Measurements from ENCODE around the gene QRICH1.

The QRICH1 gene

DNA sequence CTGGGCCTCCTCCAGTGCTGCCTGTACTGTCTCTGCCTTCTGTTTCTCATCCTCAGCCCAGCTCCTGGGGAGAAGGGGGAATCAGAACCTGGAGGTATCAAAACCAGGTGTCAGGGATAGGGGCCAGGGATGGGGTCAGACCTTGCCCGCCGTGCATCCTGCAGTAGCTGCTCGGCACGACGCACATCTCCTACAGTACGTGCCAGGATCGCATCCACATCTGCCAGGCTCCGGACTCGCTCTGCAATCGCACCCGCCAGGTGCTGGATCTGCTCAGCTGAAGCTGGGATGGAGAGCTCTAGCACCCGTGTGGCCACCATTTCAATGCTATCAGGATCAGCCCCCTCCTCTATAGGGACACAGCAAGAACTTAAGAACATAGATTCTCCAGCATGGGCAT is 28.2 kb upstream of the QRICH1 start:
- TF ChIP-seq, protein P1, sequence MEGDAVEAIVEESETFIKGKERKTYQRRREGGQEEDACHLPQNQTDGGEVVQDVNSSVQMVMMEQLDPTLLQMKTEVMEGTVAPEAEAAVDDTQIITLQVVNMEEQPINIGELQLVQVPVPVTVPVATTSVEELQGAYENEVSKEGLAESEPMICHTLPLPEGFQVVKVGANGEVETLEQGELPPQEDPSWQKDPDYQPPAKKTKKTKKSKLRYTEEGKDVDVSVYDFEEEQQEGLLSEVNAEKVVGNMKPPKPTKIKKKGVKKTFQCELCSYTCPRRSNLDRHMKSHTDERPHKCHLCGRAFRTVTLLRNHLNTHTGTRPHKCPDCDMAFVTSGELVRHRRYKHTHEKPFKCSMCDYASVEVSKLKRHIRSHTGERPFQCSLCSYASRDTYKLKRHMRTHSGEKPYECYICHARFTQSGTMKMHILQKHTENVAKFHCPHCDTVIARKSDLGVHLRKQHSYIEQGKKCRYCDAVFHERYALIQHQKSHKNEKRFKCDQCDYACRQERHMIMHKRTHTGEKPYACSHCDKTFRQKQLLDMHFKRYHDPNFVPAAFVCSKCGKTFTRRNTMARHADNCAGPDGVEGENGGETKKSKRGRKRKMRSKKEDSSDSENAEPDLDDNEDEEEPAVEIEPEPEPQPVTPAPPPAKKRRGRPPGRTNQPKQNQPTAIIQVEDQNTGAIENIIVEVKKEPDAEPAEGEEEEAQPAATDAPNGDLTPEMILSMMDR (IDR thresholded peaks at IDR 0.05; ENCODE audit: insufficient read depth, low read length, poor library complexity, severe bottlenecking): no peak
- no peak for DNase-seq (ENCODE audit: extremely low read depth, insufficient read length)
- no peak overlapping the region for H3K4me3 ChIP-seq (replicated peaks; ENCODE audit: low read depth, low read length)
- peaks cover 6% of the 10 kb centered on the region for H3K36me3 ChIP-seq (ENCODE audit: control insufficient read depth, insufficient read depth, low read length)
- H3K27me3 ChIP-seq (replicated peaks; ENCODE audit: control insufficient read depth, insufficient read depth, low read length): no peaks in the 10 kb centered on the region

DNA sequence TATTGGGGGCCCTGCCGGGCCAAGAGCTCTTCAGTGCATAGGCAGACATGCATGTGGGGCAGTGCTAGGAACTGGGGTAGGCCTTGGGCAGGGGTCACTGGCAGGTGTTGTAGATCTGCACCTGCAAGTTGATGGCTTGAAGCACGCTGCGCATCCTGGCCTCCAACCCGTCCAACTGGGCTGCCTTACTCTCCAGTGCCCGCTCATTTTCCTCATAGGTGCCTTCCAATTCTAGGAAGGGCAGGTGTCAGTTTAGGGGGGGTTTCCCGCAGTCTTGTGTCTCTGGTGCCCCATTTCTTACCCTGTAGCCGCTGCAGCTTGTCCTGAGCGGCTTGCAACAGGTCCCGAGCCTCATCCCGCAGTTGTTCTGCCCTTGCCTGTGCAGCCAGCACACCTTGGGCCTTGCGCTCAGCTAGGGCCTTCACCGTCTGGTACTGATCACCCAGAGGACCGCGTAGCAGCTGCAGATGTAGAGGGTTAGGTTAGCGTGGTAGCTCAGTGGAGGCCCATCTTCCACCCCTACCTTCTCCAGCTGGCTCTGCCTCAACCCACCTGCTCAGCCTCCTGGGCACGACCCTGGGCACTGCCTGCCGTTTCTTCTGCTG is 27.4 kb upstream of the QRICH1 start:
- Histone ChIP-seq H3K27me3 (replicated peaks; ENCODE audit: control insufficient read depth, insufficient read depth, low read length) (no peaks in the 10 kb centered on the region), H3K4me3 (replicated peaks; ENCODE audit: low read depth, low read length) (peak overlapping the region; percentile 79), H3K36me3 (ENCODE audit: control insufficient read depth, insufficient read depth, low read length) (peaks cover 12% of the 10 kb centered on the region)
- no peak for DNase-seq (ENCODE audit: extremely low read depth, insufficient read length)
- TF ChIP-seq, protein P1 (IDR thresholded peaks at IDR 0.05; ENCODE audit: insufficient read depth, low read length, poor library complexity, severe bottlenecking): no peak

DNA sequence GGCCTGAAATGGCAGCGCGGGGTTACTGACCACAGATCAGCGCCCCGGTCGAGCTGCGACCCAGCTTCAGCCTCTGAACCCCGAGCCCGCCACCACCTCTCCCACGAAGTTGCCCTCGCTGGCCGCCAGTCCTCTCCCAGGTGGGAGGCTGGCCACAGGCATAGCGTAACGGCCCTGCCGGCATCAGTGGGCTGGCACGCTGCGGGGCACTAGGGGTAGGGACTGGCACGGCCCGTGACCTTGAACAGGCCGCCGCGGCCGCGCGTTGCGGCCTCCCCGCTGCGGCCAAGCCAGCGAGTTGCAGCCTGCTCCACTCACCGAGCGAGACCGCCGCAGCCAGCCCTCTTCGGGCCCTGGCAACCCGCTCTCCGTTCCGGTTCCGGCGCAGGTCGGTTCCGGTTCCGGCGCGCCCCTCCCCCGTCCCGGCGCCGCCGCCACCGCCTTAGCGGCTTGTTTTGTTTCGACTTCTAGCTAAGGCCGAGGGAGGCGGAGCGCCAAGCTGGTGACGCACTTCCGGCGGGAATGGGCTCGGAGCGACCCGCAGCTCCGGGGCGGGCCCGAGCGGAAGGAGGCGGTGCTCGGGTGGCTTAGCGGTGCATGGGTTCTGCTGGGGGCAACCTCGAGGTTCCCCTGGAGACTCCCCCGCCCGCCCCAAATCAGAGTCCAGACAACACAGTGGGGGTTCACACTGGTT is 26.7 kb upstream of the QRICH1 start, which contains the start of gene USP19:
Gene USP19 (minus strand): TSS at position 386 of the 694 bp plus-strand sequence. CDS start 1,678 bp downstream, outside the sequence.
- peaks cover 18% of the 10 kb centered on the region for H3K36me3 ChIP-seq (ENCODE audit: control insufficient read depth, insufficient read depth, low read length)
- TF ChIP-seq, protein P1 (IDR thresholded peaks at IDR 0.05; ENCODE audit: insufficient read depth, low read length, poor library complexity, severe bottlenecking): no peak

GRCh38 chr3:49120096-49120437 is 26.2 kb upstream of the QRICH1 start:
- TF ChIP-seq, protein P1 (IDR thresholded peaks at IDR 0.05; ENCODE audit: insufficient read depth, low read length, poor library complexity, severe bottlenecking): no peak
- Histone ChIP-seq H3K4me3 (replicated peaks; ENCODE audit: low read depth, low read length) (peak overlapping the region; percentile 79), H3K36me3 (ENCODE audit: control insufficient read depth, insufficient read depth, low read length) (peaks cover 23% of the 10 kb centered on the region), H3K27me3 (replicated peaks; ENCODE audit: control insufficient read depth, insufficient read depth, low read length) (no peaks in the 10 kb centered on the region)
- no peak for DNase-seq (ENCODE audit: extremely low read depth, insufficient read length)

More for the DNA sequence above, 26.7 kb upstream of the QRICH1 start, which contains the start of gene USP19:
- Histone ChIP-seq H3K4me3 (replicated peaks; ENCODE audit: low read depth, low read length) (peak within 1 kb of the TSS; percentile 79), H3K27me3 (replicated peaks; ENCODE audit: control insufficient read depth, insufficient read depth, low read length) (no peaks in the 10 kb centered on the region)
- DNase-seq (ENCODE audit: extremely low read depth, insufficient read length): peak; percentile 98

DNA sequence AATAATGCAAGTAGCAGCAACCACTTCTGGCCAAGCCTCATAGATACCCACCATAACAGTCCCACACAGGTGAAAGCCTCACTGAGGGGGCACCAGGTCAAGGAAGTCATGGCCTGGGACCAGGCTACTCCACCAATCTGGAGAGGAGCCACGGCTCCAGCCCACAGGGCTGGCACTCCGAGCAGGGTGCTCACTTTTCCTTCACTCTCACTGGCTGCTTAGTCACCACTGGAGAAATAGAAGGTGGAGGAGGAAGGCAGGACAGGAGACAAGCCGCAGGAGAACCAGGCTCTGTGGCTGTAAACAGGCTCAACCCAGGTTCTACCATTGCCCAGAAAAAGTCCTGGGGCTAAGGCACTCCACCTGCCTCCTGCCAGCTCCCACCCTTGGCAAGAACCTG is 25.6 kb upstream of the QRICH1 start:
- peaks cover 28% of the 10 kb centered on the region for H3K36me3 ChIP-seq (ENCODE audit: control insufficient read depth, insufficient read depth, low read length)
- peak overlapping the region; percentile 79 for H3K4me3 ChIP-seq (replicated peaks; ENCODE audit: low read depth, low read length)
- H3K27me3 ChIP-seq (replicated peaks; ENCODE audit: control insufficient read depth, insufficient read depth, low read length): no peaks in the 10 kb centered on the region
- TF ChIP-seq, protein P1 (IDR thresholded peaks at IDR 0.05; ENCODE audit: insufficient read depth, low read length, poor library complexity, severe bottlenecking): no peak
- DNase-seq (ENCODE audit: extremely low read depth, insufficient read length): no peak

Measured in GM06990 (cell line).